Panc1 (cell line): ENCODE results near the gene FRRS1.

Experiments
- CTCF ChIP-seq: fragments of 450-650 bp; IDR thresholded peaks from 2 replicates; pipeline ENCODE4 v1.5.1; 2017; ENCODE audit warnings: mild to moderate bottlenecking
- POLR2AphosphoS5 ChIP-seq: IDR thresholded peaks from 2 replicates; pipeline ENCODE4 v1.6.1; 2012; ENCODE audit warnings: mild to moderate bottlenecking, low read depth, low read length, moderate library complexity
- REST ChIP-seq, 2 experiments: IDR thresholded peaks; 2 replicates each; pipeline ENCODE4 v1.6.1; 2011 to 2012; ENCODE audit warnings: low read depth in 2 of 2, control low read depth in 1 of 2, low read length in 1 of 2, mild to moderate bottlenecking in 1 of 2, moderate library complexity in 1 of 2; ENCODE audit not compliant: insufficient read depth in 1 of 2
- SIN3A ChIP-seq: IDR thresholded peaks from 2 replicates; pipeline ENCODE4 v1.6.1; 2012; ENCODE audit warnings: low read depth, mild to moderate bottlenecking, low read length, moderate library complexity, borderline replicate concordance; ENCODE audit not compliant: insufficient read depth
- TCF7L2 ChIP-seq: IDR thresholded peaks from 2 replicates; pipeline ENCODE4 v1.6.1; 2011; ENCODE audit warnings: mild to moderate bottlenecking, low read depth, low read length, inconsistent platforms

GRCh38 chr1:99696616-99697015 lies 69.8 kb downstream of the FRRS1 start:
- TF ChIP-seq CTCF (no peak), TCF7L2 (no peak), SIN3A (no peak), POLR2AphosphoS5 (no peak), REST (IDR thresholded peaks at IDR 0.05; ENCODE audit: insufficient read depth in 1 of 2, low read depth in 2 of 2, low read length in 1 of 2) (no peak)
